Caco-2 (cell line): ENCODE data around the gene NLRP12. TPM values are rescaled to one million over a fixed set of nuclear protein-coding genes. Genes with fewer than 3 reads are reported as not detected.

Experiments
- BruUV-seq: library from RNA; stranded (reverse); fragments of 400-500 nt; replicated peaks from 2 replicates; lab custom pipeline; 2021; lab: Mats Ljungman, UMichigan
- CTCF ChIA-PET: fragments of 300-600 bp; sonication (Branson Sonifier 250); formaldehyde crosslinking; loops from one replicate; lab custom pipeline; 2022; ENCODE audit warnings: antibody characterized with exemption; lab: Charles Lee
- POLR2A ChIA-PET: fragments of 300-600 bp; sonication (Branson Sonifier 250); formaldehyde crosslinking; loops from one replicate; lab custom pipeline; 2022; ENCODE audit warnings: antibody characterized with exemption; lab: Charles Lee
- DNase-seq, 2 experiments: peaks; one replicate each; pipeline versions ENCODE4 v3.0.0 to v3.0.0-alpha.2; 2020 to 2022
- H3K27me3 ChIP-seq: replicated peaks from 2 replicates; pipeline ENCODE4 v1.6.0; 2011; ENCODE audit warnings: low read length; ENCODE audit not compliant: control insufficient read depth, insufficient read depth
- H3K36me3 ChIP-seq: 2 replicates; pipeline ENCODE4 v1.5.1; 2011; ENCODE audit warnings: low read length; ENCODE audit not compliant: control insufficient read depth, insufficient read depth
- H3K4me1 ChIP-seq: fragments of 250-450 bp; sonication (Bioruptor Pico); 2 replicates; pipeline ENCODE4 v1.5.1; 2020; ENCODE audit warnings: mild to moderate bottlenecking
- H3K4me3 ChIP-seq: 2 replicates; pipeline ENCODE4 v1.5.1; 2011; ENCODE audit warnings: low read depth, mild to moderate bottlenecking, control low read depth, low read length
- H3K9me3 ChIP-seq: fragments of 250-450 bp; sonication (Bioruptor Pico); 2 replicates; pipeline ENCODE4 v1.5.1; 2020; ENCODE audit warnings: mild to moderate bottlenecking, moderate library complexity
- H3K27ac Mint-ChIP-seq: one replicate; pipeline ENCODE4 v1.8.0; 2022; ENCODE audit warnings: mixed read lengths; ENCODE audit not compliant: unreplicated experiment
- H3K27me3 Mint-ChIP-seq: one replicate; pipeline ENCODE4 v1.8.0; 2022; ENCODE audit warnings: mixed read lengths; ENCODE audit not compliant: insufficient read depth, unreplicated experiment
- H3K36me3 Mint-ChIP-seq: one replicate; pipeline ENCODE4 v1.8.0; 2022; ENCODE audit warnings: mild to moderate bottlenecking, mixed read lengths; ENCODE audit not compliant: insufficient read depth, unreplicated experiment
- H3K4me1 Mint-ChIP-seq: one replicate; pipeline ENCODE4 v1.8.0; 2022; ENCODE audit warnings: low read depth, mixed read lengths; ENCODE audit not compliant: unreplicated experiment
- H3K4me3 Mint-ChIP-seq: one replicate; pipeline ENCODE4 v1.8.0; 2022; ENCODE audit warnings: mild to moderate bottlenecking, moderate library complexity, mixed read lengths; ENCODE audit not compliant: unreplicated experiment
- H3K9me3 Mint-ChIP-seq: one replicate; pipeline ENCODE4 v1.8.0; 2022; ENCODE audit warnings: mixed read lengths; ENCODE audit not compliant: unreplicated experiment
- intact Hi-C: fragments of 100-400 bp; cut with micrococcal nuclease; formaldehyde crosslinking; loops from one replicate; pipeline ENCODE4 v1.10.0; 2022; ENCODE audit not compliant: unreplicated experiment
- total RNA-seq: library from RNA; stranded (reverse); gene quantifications from 2 replicates; pipeline ENCODE4 v1.2.3, GENCODE V29; 2022
- TF ChIP-seq, protein P1 (sequence below), 2 experiments: fragments of 200-600 bp in 1 of 2; IDR thresholded peaks; 1 replicate in 1 of 2; 2 replicates in 1 of 2; pipeline versions ENCODE4 v1.5.1 to v1.8.0; 2011 to 2022; ENCODE audit warnings: antibody characterized with exemption in 1 of 2, control low read depth in 1 of 2, inconsistent platforms in 1 of 2, low read depth in 1 of 2, low read length in 1 of 2, mild to moderate bottlenecking in 1 of 2, moderate library complexity in 1 of 2; ENCODE audit not compliant: insufficient read depth in 1 of 2, severe bottlenecking in 1 of 2, unreplicated experiment in 1 of 2

Gene NLRP12
- total RNA-seq, 1 experiment from 2014 or later: not detected

DNA sequence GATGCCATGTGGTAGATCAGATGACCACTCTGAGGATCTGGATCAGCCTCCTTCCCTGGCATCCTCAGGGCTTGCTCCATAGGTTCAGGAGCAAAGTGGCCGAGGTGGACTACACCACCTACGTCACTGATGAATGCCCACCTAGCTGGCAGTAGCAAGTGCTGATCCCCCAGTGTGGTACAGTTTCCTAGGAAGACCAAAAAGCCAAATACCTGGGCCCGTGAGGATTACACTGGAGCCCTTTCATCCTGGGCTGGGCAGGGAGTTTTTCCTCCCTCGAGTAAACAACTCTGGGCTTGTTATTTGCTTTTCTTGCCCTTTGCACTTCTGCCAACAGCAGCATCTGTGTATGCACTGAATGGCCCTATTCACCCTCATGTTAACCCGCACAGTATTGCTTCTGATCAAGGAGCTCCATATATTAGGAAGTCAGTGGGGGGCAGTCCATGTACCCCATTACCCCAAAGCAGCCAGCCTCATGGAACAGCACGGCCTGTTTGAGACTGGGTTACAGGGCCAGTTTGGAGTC, 40.3 kb upstream of the NLRP12 start:
- TF ChIP-seq, protein P1, sequence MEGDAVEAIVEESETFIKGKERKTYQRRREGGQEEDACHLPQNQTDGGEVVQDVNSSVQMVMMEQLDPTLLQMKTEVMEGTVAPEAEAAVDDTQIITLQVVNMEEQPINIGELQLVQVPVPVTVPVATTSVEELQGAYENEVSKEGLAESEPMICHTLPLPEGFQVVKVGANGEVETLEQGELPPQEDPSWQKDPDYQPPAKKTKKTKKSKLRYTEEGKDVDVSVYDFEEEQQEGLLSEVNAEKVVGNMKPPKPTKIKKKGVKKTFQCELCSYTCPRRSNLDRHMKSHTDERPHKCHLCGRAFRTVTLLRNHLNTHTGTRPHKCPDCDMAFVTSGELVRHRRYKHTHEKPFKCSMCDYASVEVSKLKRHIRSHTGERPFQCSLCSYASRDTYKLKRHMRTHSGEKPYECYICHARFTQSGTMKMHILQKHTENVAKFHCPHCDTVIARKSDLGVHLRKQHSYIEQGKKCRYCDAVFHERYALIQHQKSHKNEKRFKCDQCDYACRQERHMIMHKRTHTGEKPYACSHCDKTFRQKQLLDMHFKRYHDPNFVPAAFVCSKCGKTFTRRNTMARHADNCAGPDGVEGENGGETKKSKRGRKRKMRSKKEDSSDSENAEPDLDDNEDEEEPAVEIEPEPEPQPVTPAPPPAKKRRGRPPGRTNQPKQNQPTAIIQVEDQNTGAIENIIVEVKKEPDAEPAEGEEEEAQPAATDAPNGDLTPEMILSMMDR (IDR thresholded peaks at IDR 0.05; ENCODE audit: insufficient read depth in 1 of 2, low read depth in 1 of 2, low read length in 1 of 2, severe bottlenecking in 1 of 2, unreplicated experiment in 1 of 2): no peak
- peaks cover 38% of the 10 kb centered on the region for H3K36me3 Mint-ChIP-seq
- Histone ChIP-seq H3K36me3 (no peaks in the 10 kb centered on the region), H3K4me3 (no peak overlapping the region), H3K4me1 (peaks cover 37% of the 10 kb centered on the region), H3K9me3 (no peaks in the 10 kb centered on the region), H3K27me3 (no peaks in the 10 kb centered on the region)
- H3K27ac Mint-ChIP-seq: peak overlapping the region; percentile 100
- H3K27me3 Mint-ChIP-seq: no peaks in the 10 kb centered on the region
- H3K4me1 Mint-ChIP-seq: peaks cover 29% of the 10 kb centered on the region
- no peaks in the 10 kb centered on the region for H3K9me3 Mint-ChIP-seq
- no TSS peak for BruUV-seq
- ChIA-PET CTCF (interaction anchor here (0.8 to 1.0 kb wide), 2 partner anchors 17 to 166 kb away, joined by 3 to 8 read pairs; partner anchors contain the start of gene PRKCG), POLR2A (no interaction called here)
- intact Hi-C loops: loop anchor here (2.0 kb wide), 1 partner anchor 18 kb away; the partner anchor contains the start of gene PRKCG
- peak overlapping the region; percentile 97 for H3K4me3 Mint-ChIP-seq
- DNase-seq: peak; percentile 80 to 83

GRCh38 chr19:53853707-53854106, 29.6 kb upstream of the NLRP12 start:
- Mint-ChIP-seq H3K4me3 (no peak overlapping the region), H3K36me3 (no peaks in the 10 kb centered on the region), H3K9me3 (peaks cover 13% of the 10 kb centered on the region), H3K27me3 (no peaks in the 10 kb centered on the region), H3K27ac (no peak overlapping the region), H3K4me1 (peaks cover 12% of the 10 kb centered on the region)
- Histone ChIP-seq H3K4me3 (no peak overlapping the region), H3K4me1 (no peaks in the 10 kb centered on the region), H3K36me3 (no peaks in the 10 kb centered on the region), H3K27me3 (no peaks in the 10 kb centered on the region), H3K9me3 (no peaks in the 10 kb centered on the region)
- ChIA-PET POLR2A (interaction anchor here (1.0 kb wide), 1 partner anchor 14 kb away, joined by 3 read pairs; the partner anchor contains the start of gene MYADM), CTCF (interaction anchor here (0.6 to 0.7 kb wide), 2 partner anchors 28 to 262 kb away, joined by 3 read pairs; partner anchors contain the start of genes PRKCG, PRPF31 and TFPT)
- TF ChIP-seq, protein P1 (IDR thresholded peaks at IDR 0.05; ENCODE audit: insufficient read depth in 1 of 2, low read depth in 1 of 2, low read length in 1 of 2, severe bottlenecking in 1 of 2, unreplicated experiment in 1 of 2): no peak
- no peak for DNase-seq
- no TSS peak for BruUV-seq
- intact Hi-C loops: loop anchor here (1.0 kb wide), 2 partner anchors 12 to 29 kb away; partner anchors contain the start of gene PRKCG

DNA sequence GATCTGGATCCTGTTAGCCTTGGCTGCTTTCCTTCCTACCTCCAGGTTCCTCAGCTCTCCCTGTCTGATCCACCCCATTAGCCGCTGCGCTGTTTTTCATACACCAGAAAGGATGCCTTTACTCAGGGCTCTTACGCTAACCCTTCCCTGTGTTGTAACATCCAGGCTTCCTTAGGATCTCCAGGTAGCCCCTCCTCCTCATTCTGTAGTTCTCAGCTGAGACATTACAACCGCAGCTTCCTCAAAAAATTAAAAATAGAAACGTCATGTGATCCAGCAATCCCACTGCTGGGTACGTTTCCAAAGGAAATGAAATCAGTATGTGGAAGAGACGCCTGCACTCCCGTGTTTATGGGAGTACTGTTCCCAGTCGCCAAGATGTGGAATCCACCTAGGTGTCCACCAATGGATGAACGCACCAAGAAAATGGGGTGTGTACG, 25.1 kb upstream of the NLRP12 start:
- Histone ChIP-seq H3K27me3 (no peaks in the 10 kb centered on the region), H3K9me3 (no peaks in the 10 kb centered on the region), H3K4me1 (no peaks in the 10 kb centered on the region), H3K4me3 (no peak overlapping the region), H3K36me3 (no peaks in the 10 kb centered on the region)
- Mint-ChIP-seq H3K36me3 (no peaks in the 10 kb centered on the region), H3K4me3 (no peak overlapping the region), H3K27me3 (no peaks in the 10 kb centered on the region), H3K4me1 (peaks cover 12% of the 10 kb centered on the region), H3K27ac (peak overlapping the region; percentile 56), H3K9me3 (peaks cover 14% of the 10 kb centered on the region)
- CTCF ChIA-PET: no interaction called here
- POLR2A ChIA-PET: no interaction called here
- TF ChIP-seq, protein P1 (IDR thresholded peaks at IDR 0.05; ENCODE audit: insufficient read depth in 1 of 2, low read depth in 1 of 2, low read length in 1 of 2, severe bottlenecking in 1 of 2, unreplicated experiment in 1 of 2): no peak
- no TSS peak for BruUV-seq
- DNase-seq: no peak
- intact Hi-C loops: no loop called here
